NCI-H2081 treated with DMSO at 0.1 percent for 48 hours (cell line): Measurements from ENCODE around the gene DENND1A.

Source experiments
- DNase-seq: peaks from one replicate; lab custom pipeline; 2025; lab: John Stamatoyannopoulos, UW

The DENND1A gene

GRCh38 chr9:123684393-123685149, 245.4 kb downstream of the DENND1A start:
- no peak for DNase-seq

GRCh38 chr9:123682746-123683145, 247.2 kb downstream of the DENND1A start:
- DNase-seq = no peak

GRCh38 chr9:123680352-123680751, 249.6 kb downstream of the DENND1A start:
- DNase-seq = no peak

- no peak for DNase-seq
These were observed 250.5 kb downstream of the DENND1A start for GRCh38 chr9:123679330-123679987.

- DNase-seq = no peak
These were observed 251.0 kb downstream of the DENND1A start for GRCh38 chr9:123678878-123679329.

- DNase-seq = peak; percentile 80
These were observed 251.7 kb downstream of the DENND1A start for GRCh38 chr9:123678038-123678877.

- no peak for DNase-seq
These were observed 253.1 kb downstream of the DENND1A start for GRCh38 chr9:123676869-123677268.

- no peak for DNase-seq
These were observed 260.6 kb downstream of the DENND1A start for GRCh38 chr9:123669346-123669745.

GRCh38 chr9:123663529-123663928, 266.4 kb downstream of the DENND1A start:
- DNase-seq = no peak

- DNase-seq = no peak
These were observed 267.7 kb downstream of the DENND1A start for GRCh38 chr9:123662057-123662776.

- no peak for DNase-seq
These were observed 269.0 kb downstream of the DENND1A start for GRCh38 chr9:123660691-123661466.

- no peak for DNase-seq
These were observed 270.6 kb downstream of the DENND1A start for GRCh38 chr9:123659358-123659757.

- DNase-seq = no peak
These were observed 271.1 kb downstream of the DENND1A start for GRCh38 chr9:123658792-123659191.

- no peak for DNase-seq
These were observed 272.0 kb downstream of the DENND1A start for GRCh38 chr9:123657941-123658340.

- DNase-seq = no peak
These were observed 272.8 kb downstream of the DENND1A start for GRCh38 chr9:123657099-123657498.

GRCh38 chr9:123656565-123656964, 273.4 kb downstream of the DENND1A start:
- DNase-seq = no peak

GRCh38 chr9:123655681-123656423, 274.1 kb downstream of the DENND1A start:
- DNase-seq = no peak

GRCh38 chr9:123654994-123655637, 274.8 kb downstream of the DENND1A start:
- no peak for DNase-seq

GRCh38 chr9:123654218-123654993, 275.5 kb downstream of the DENND1A start:
- no peak for DNase-seq
